ENCODE data around the gene PDE8A.

DNA sequence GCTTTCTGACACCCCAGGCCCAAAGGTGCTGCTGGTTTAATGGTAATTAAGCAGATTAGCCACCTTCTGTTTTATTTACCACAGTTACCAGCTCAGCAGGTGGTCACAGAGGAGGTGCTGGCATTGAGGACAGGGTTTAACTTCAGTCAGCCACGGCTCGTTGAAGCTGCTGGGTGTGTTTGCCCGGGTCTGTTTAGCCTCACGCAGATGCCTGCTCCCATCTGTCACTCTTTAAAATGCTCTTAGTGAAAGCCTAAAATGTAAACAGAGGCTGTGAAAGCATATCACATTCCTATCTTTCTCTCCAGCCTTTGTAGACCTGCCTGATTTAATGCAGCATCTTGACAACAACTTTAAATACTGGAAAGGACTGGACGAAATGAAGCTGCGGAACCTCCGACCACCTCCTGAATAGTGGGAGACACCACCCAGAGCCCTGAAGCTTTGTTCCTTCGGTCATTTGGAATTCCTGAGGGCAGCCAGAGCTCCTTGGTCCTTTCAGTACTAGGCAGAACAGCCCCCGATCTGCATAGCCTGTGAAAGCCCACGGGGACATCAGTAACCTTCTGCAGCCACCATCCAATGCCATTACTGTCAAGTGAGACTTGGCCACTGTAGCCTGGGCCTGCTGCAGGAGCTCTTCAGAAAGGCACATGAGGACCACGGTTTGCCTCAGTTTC, 156.0 kb downstream of the PDE8A start:
- TF ChIP-seq, protein P1, sequence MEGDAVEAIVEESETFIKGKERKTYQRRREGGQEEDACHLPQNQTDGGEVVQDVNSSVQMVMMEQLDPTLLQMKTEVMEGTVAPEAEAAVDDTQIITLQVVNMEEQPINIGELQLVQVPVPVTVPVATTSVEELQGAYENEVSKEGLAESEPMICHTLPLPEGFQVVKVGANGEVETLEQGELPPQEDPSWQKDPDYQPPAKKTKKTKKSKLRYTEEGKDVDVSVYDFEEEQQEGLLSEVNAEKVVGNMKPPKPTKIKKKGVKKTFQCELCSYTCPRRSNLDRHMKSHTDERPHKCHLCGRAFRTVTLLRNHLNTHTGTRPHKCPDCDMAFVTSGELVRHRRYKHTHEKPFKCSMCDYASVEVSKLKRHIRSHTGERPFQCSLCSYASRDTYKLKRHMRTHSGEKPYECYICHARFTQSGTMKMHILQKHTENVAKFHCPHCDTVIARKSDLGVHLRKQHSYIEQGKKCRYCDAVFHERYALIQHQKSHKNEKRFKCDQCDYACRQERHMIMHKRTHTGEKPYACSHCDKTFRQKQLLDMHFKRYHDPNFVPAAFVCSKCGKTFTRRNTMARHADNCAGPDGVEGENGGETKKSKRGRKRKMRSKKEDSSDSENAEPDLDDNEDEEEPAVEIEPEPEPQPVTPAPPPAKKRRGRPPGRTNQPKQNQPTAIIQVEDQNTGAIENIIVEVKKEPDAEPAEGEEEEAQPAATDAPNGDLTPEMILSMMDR (IDR thresholded peaks at IDR 0.05; ENCODE audit: insufficient read depth, low read length, poor library complexity, severe bottlenecking): no peak
- no peak for TF ChIP-seq EZH2phosphoT487 (conservative IDR thresholded peaks at IDR 0.05; ENCODE audit: low read length)
